Activated CD4-positive, alpha-beta T cell treated with anti-CD3 and anti-CD28 coated beads, Interleukin-10, Interleukin-2, amounts not matched to agents 100 ng/mL and 50 ng/mL, durations not matched to agents 16 hours and 8 hours (primary cell): ENCODE results near the gene CD151.
A peak's percentile ranks its signal among the peaks of the same experiment; 100 is the strongest.

ENCODE experiments used
- DNase-seq: peaks from one replicate; pipeline ENCODE4 v3.0.0-alpha.2; 2020

The CD151 gene

GRCh38 chr11:843818-844692, 11.3 kb downstream of the CD151 start:
- no peak for DNase-seq

DNA sequence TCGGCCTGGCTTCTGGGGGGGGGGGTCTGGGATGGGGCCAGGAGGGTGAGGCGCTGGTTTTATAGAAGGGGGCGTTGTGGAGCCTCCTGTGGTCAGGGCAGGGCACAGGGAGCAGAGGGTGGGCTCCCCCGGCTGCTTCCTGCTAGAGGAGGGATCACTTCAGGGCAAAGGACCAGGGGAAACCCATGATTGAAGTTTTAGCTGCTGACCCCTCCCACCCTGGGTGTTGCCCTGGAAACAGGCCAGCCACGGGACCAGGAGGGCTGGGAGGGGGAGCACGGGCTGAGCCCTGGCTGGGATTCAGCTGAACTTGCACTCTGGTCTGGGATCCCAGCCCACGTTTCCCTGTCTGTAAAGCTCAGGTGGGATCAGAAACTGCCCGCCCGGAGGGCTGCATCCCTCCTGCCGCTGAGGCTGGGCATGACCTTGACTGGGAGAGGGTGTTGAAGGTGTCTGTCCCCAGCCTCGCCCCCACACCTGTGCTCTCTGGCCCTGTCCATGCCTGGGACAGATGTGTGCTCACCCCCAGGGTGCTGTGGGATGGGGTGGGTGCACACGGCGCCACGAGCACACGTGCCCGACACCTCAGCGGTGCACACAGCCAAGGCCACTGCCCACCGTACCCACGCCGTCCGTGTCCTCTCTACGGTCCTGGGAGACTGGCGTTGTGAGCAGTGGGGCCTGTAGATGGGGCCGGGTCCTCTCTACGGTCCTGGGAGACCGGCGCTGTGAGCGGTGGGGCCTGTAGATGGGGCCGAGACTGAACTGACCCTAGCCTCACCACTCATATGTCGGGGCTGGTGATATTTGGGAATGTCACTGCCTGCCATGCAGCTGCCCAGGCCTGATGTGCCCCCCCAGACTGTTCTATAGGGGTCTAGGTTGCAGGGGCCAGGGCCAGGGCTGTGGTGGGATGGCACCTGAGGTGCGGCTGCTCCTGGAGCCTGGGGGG, 12.2 kb downstream of the CD151 start:
- no peak for DNase-seq

GRCh38 chr11:845872-846495, 13.2 kb downstream of the CD151 start:
- DNase-seq = no peak

- no peak for DNase-seq
Observed at GRCh38 chr11:846496-847098, 13.8 kb downstream of the CD151 start.

GRCh38 chr11:847876-848275, 15.1 kb downstream of the CD151 start:
- no peak for DNase-seq

DNA sequence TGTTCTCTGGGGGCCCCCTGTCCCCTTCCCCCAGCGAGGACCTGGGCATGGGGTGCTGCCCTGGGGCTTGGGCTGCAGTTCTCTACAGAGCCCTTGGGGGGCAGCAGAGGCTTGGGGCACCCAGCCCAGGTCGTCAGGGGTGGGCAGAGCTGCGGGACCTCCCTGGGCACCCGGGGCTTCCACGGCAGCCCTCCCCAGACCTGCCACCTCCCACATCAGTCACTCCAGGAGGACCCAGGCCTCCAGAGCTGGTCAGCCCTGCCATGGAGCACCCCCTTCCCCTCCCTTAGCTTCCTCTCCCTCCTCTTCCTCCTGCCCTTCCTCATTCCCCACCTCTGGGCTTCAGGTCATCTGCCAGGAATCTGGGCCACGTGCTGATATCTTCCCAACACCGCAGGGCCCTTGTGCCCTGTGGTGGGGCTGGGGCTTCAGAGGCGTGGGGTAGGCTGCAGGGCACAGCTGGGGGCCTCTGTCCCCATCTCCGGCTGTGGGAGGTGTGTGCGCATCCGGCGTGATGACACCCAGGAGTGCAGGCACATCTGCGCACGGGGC, 15.7 kb downstream of the CD151 start:
- peak; percentile 72 for DNase-seq

DNA sequence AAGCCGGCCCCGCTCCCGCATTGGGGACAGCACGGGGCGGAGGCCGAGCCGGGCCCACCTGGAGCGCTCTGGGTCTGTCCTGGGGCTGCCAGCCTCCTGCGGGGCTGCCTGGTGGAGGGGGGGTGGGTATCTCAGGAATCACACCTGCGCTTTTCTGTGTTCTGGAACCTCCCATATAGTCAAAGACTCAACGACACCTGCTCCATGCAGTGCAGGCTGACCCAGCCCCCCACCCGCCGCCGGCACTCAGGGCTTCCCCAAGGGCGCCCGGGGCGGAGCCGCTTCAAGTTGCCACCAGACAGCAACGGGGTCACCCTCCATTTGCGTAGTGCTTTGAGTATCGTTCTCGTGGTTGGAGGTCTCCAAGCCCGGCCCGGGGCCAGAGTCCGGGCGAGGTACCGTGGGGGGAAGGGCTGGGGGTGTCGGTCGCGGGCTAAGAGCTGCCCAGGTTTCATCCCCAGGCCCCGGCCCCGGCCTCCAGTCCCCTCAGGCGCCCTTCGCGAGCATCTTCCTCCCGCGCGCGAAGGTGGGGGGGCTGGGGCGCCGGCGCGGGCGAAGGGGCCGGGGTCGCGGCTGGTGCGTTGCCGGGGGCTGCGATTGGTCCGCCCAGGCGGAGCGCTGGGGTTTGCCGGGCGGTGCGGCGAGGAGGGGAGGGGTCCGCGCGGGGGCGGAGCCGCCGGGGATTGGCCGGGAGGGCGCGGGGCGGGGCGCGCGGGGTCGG, 16.5 kb downstream of the CD151 start:
- DNase-seq = no peak

- DNase-seq = no peak
Observed at GRCh38 chr11:849951-850774, 17.4 kb downstream of the CD151 start.

DNA sequence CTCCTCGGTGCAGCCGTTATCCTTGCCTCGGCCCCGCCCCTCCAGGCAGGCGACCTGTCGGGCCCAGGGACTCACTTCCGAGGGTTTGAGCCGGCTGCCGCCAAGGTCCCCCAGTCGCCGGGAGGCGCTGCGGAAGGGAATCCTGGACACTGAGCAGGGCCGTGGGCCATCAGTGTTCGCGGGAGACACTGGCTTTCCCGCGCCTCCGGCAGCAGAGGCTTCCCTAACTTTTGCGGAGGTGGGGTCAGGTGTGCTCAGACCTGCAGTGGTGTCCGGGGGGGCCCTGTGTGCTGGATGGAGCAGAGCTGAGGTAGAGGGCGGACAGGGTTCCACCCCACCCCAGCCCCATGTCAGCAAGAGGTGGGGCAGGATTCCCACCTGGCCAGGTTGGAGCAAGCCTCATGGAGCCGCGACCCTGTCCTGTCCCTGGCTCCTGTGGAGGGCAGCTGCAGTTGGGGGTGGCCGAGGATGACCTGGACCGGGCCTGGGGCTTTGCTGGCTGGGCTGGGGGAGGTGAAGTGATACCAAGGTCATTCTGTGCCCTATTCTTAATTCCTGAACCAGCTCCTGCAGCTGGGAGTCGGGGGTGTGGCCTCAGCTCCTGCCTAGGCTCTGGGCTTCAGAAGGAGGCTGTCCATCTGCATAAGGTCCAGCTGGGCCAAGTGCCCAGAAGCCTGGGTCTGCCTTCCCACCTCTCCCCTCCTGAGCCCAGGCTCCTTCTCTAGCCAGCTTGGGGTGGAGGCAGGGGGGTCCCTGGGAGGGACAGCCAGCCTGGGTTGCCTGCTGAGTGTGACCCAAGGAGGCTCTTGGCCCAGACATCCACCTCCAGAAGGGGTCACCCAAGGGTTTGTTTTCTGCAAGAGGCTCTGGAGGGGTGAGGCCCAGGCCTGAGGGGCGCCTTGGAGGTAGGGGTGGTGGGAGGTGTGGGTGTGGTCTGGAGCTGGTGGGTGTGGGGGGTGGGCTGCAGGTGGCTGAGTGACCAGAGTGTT, 18.3 kb downstream of the CD151 start:
- DNase-seq = no peak

DNA sequence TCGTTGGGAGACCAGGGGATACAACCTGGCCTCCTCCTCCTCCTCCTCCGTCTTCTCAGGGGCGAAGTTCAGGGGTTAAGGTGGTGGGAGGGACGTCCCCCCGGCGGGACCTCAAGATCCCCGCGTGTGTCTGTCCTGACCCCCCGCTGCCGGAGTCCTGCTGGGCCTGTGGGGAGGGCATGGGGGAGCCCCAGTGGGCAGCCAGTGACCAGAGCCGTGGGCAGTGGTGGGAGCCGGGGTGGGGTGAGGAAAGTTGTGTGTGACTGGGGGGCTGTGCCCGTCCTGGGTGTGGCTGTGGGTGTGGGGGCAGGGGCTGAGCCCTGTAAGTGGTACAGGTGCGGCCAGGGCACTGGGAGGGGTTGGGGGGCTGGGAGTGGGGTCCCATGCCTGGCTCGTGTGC, 20.0 kb downstream of the CD151 start:
- DNase-seq = no peak

GRCh38 chr11:853682-854448, 21.1 kb downstream of the CD151 start:
- no peak for DNase-seq

DNA sequence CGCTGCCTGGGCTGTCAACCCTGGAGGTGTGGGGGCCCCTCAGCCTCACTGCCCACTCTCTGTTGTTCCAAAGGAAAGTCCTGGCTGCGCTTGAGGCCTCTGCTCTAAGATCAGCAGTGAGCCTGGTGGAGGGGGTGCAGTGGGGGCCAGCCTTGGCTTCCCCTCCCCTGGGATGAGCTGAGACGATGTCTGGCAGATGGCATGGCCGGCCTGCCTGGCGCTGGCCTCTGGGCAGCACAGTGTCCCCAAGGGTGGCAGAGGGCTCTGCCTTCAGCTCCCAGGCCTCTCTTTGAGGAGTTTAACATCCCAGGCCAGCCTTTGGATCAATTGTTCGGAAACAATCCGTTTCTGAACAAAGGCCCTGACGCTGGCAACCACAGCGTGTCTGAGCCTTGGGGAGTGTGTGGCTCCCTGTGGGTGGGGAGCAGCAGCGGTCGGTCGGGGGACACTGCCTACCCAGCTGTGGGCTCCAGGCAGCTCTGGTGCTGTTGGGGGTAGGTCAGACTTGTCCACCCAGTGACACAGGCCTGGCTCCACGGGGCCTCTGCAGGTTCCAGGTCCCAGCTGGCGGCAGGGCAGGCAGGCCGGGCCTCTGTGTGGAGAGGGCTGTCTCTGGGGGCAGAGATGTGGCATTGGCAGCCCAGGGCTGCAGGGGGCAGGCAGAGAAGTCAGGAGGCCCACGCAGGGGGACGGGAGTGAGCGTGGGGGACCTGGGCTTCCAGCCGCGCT, 22.0 kb downstream of the CD151 start:
- DNase-seq = no peak

DNA sequence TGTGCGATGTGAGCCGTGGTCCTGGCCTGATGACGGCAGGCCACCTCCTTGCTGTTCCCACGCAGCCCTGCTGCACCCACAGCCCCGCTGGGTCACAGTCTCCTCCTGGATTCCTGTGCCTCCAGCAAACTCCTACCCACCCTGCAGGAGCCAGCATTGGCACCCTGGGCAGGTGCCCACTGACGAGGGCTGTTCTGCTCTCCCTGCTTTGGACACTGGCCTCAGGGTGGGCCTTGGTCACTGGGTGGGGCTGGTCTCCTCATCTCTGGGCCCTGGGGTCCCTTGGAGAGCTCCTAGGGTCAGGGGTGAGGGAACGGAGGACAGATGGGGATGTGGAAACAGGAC, 22.6 kb downstream of the CD151 start:
- DNase-seq = no peak

- no peak for DNase-seq
Observed at GRCh38 chr11:855796-856195, 23.0 kb downstream of the CD151 start.

- no peak for DNase-seq
Observed at GRCh38 chr11:856397-856796, 23.6 kb downstream of the CD151 start.

GRCh38 chr11:858053-858761, 25.5 kb downstream of the CD151 start:
- DNase-seq = no peak

GRCh38 chr11:858762-859339, 26.1 kb downstream of the CD151 start:
- no peak for DNase-seq
